Stimulated activated CD4-positive, alpha-beta T cell treated with anti-CD3 and anti-CD28 coated beads, Interleukin-15, amount 100 ng/mL, for 1 hour (primary cell): ENCODE measurements around the gene CLPTM1L.

Experiments
- DNase-seq, 2 donors: peaks; one replicate each; pipeline ENCODE4 v3.0.0-alpha.2; 2020; ENCODE audit warnings: low read depth in 1 of 2, low spot score in 1 of 2

CLPTM1L gene

GRCh38 chr5:1315709-1316587 lies 29.0 kb downstream of the CLPTM1L start:
- peak in 1 of 2 donors; percentile 18 for DNase-seq

GRCh38 chr5:1315018-1315708 lies 29.7 kb downstream of the CLPTM1L start:
- no peak for DNase-seq

- no peak for DNase-seq
Observed at GRCh38 chr5:1314564-1314982, 30.3 kb downstream of the CLPTM1L start.

- DNase-seq = no peak
Observed at GRCh38 chr5:1312993-1313833, 31.7 kb downstream of the CLPTM1L start.

GRCh38 chr5:1312206-1312605 lies 32.7 kb downstream of the CLPTM1L start:
- DNase-seq = no peak

GRCh38 chr5:1311439-1312055 lies 33.4 kb downstream of the CLPTM1L start:
- DNase-seq = no peak

GRCh38 chr5:1310118-1310517 lies 34.8 kb downstream of the CLPTM1L start:
- DNase-seq = no peak

- DNase-seq = no peak
Observed at GRCh38 chr5:1304033-1304432, 40.9 kb downstream of the CLPTM1L start.

- no peak for DNase-seq
Observed at GRCh38 chr5:1302258-1302657, 42.6 kb downstream of the CLPTM1L start.

GRCh38 chr5:1300581-1301083 lies 44.3 kb downstream of the CLPTM1L start:
- DNase-seq = no peak

- no peak for DNase-seq
Observed at GRCh38 chr5:1299961-1300360, 44.9 kb downstream of the CLPTM1L start.

GRCh38 chr5:1299511-1299850 lies 45.4 kb downstream of the CLPTM1L start:
- no peak for DNase-seq

GRCh38 chr5:1298723-1299510 lies 46.0 kb downstream of the CLPTM1L start:
- no peak for DNase-seq

- no peak for DNase-seq
Observed at GRCh38 chr5:1298067-1298551, 46.8 kb downstream of the CLPTM1L start.

- no peak for DNase-seq
Observed at GRCh38 chr5:1297243-1297642, 47.7 kb downstream of the CLPTM1L start.

- no peak for DNase-seq
Observed at GRCh38 chr5:1295650-1296037, 49.3 kb downstream of the CLPTM1L start.

GRCh38 chr5:1294835-1295649 lies 49.9 kb downstream of the CLPTM1L start, which contains the start of gene TERT:
Gene TERT (minus strand): TSS chr5:1295068. CDS start chr5:1294989, 79 bp downstream.
- peak; percentile 43 to 85 for DNase-seq

GRCh38 chr5:1294206-1294834 lies 50.6 kb downstream of the CLPTM1L start:
- DNase-seq = no peak
